GM21367 (cell line): ENCODE measurements around the gene TRPC4.

Experiments
- ATAC-seq: cut with Tn5 transposase; IDR thresholded peaks from one replicate; pipeline ENCODE4 v1.9.1; 2021; ENCODE audit not compliant: unreplicated experiment

The TRPC4 gene

DNA sequence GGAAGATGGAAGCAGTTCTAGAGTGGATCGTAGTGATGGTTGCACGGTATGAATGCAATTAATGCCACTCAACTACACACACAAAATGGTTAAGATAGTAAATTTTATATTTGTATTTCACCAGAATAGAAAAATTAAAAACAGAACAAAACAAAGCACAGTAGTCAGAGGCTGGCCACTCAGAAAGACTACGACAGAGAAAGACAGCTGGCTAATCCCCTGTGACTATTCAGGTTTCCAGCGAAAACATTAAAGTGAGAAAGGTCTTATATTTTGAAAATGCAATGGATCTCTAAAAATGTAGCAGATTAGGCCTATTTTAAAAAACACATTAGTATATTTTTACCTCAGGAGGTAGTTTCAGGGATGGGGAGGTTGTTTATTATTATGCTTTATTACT, 139.7 kb downstream of the TRPC4 start:
- ATAC-seq: no peak

DNA sequence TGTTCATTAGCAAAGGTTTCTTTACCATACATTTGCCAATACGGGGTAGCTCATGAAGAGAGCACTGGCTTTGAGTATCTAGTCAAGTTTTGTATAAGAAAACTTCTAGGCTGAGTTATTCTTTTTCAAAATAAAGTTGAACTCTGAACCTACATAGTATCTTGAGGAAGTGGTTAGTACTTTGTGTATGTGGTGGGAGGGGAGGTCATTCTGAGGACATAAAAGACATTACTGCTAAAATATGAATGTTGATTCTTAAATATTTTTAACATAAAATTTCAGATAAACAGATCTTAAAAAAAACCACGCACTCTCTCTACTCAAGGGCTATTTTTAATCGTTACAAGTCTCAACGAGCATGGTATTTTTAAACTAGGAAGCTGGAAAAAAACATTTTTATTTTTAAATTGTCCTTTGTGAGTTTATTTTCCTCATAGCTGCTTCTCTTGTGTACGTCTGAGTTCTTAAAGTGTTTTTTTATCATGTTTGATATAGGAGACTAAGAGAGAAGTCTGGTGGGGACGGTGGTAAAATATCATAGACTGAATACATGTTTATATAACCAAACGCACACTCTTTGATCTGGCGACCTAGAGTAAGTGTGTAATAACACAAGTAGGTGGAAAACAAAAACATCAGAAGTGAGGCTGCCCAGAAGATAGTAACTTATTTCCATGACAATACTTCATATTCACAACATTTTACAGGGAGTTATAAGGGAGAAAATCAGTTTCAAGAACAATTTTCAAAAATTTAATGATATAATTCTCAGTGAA, 153.0 kb downstream of the TRPC4 start:
- no peak for ATAC-seq

GRCh38 chr13:37715606-37716015, 154.0 kb downstream of the TRPC4 start:
- ATAC-seq: no peak

GRCh38 chr13:37709318-37709717, 160.3 kb downstream of the TRPC4 start:
- no peak for ATAC-seq

GRCh38 chr13:37707739-37708500, 161.7 kb downstream of the TRPC4 start:
- no peak for ATAC-seq

DNA sequence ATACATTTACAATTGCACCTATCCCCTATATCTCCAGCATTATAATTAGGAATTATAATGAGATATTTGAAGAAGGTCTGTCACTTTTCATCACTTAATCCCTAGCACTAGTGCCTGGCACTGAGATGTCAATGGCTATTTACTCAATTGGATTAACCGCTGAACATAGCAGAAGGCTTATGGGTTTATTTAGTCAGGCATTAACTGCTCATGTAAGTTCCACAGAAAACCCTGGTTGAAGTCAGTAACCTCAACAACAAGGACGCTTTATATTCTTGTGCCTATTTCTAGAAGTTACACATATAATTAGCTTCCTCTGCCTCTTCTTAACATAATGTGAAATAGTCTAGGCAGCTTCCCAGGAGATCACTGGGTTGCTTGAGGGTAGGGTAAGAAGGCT, 163.5 kb downstream of the TRPC4 start:
- ATAC-seq: no peak

DNA sequence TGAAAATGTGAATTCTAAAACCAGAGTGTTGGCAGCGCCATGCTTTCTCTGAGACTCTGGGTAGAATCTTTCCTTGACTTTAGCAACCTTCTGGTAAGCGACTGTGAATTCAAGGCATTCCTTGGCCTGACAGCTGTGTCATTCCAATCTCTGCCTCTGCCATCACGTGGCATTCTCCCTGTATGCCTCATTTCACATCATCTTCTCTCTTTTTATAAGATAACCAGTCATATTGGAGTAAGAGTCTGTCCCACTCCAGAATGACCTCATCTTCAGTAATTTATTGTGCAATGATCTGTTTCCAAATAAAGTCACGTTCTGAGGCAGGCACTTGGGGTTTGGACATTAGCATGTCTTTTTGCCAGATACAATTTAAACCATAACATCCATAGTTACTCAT, 167.6 kb downstream of the TRPC4 start:
- no peak for ATAC-seq

DNA sequence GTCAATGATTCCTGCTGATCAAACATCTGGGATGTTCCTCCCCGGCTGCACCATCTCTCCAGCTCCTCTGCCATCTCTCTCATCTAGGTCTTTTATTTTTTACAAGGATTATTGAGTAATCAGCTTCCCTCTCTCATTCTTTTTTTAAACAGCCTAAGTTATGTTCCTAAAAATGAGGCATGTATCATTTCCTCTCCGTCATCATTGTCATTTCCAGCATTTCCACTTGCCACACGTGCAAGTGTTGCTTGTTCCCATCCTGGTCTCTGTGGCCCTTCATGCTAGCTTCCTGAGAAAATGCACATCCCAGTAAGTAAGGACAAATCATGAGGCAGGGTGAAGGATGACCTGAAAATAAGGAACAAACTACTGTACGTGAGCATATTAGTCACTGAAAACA, 168.3 kb downstream of the TRPC4 start:
- no peak for ATAC-seq

DNA sequence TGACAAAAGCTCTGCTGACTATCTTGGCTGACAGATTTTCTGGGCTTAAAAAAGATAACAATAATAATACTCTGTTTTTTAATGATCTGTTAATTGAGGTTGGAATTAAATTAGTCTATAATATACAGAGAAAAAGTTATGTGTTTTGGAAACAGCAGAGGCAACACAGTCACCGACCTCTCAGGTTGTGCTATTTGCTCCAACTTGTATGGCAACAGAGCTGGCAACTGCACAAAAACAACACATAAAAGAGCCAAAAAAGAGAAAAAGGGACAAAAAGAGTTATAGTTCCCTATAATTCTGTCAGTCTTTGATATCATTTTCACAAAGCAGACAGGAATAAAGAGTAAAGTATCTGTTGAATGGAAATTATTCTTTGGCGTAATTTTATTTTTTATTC, 168.7 kb downstream of the TRPC4 start:
- no peak for ATAC-seq

DNA sequence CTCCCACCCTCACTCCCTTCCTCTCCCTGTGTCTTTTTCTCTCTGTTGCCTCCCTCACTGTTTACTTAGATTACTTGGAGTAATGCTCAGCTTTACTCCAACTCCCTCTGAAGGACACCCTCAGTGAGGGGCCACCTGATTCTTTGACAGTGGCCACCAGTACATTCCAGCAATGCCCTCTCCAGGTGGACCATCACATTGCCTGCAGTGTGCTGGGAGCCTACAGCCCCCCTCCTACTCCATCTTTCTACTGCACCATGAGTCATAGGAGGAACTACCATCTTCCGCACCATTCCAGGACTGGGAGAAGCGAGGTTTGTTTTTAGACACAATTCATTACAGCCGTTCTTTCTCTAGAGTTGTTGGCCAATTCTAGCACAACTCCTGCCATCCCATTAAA, 174.4 kb downstream of the TRPC4 start:
- no peak for ATAC-seq

DNA sequence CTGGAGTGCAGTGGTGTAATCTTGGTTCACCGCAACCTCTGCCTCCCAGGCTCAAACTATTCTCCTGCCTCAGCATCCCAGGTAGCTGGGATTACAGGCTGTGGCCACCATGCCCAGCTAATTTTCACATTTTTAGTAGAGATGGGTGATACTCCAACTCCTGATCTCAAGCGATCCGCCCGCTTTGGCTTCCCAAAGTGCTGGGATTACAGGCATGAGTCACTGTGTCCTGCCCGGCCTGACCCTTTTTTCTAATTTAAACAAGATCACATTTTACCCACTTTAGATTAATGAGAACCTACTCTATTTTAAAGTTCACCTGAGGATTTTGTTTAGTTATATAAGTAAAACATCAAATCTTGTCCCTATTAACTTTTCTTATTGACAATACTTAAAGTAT, 179.2 kb downstream of the TRPC4 start:
- ATAC-seq: no peak

GRCh38 chr13:37686501-37686900, 183.1 kb downstream of the TRPC4 start:
- no peak for ATAC-seq

- ATAC-seq: no peak
Measured at GRCh38 chr13:37685206-37685605, 184.4 kb downstream of the TRPC4 start.

GRCh38 chr13:37682496-37682895, 187.1 kb downstream of the TRPC4 start:
- no peak for ATAC-seq

- no peak for ATAC-seq
Measured at GRCh38 chr13:37681281-37682032, 188.1 kb downstream of the TRPC4 start.

DNA sequence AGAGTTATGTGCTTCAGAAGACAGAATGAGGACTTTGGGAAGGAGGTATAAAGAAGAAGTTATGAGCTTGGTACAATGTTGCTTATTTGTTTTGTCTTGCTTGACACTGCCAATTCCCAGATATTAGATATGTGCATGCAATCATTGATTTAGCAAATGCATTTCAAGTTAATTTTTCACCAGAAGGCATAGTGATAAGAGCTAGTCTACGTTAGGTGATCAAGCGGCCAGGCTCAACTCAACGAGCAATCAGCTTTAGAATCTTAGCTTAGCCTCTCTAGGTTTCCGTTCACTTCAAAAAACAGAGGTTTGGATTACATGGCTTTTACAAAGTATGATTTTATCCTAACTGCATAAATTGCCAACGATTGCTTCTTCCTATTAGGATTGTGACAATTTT, 189.4 kb downstream of the TRPC4 start:
- ATAC-seq: no peak

GRCh38 chr13:37679043-37679442, 190.5 kb downstream of the TRPC4 start:
- ATAC-seq: no peak

- no peak for ATAC-seq
Measured at GRCh38 chr13:37669845-37670244, 199.7 kb downstream of the TRPC4 start.

- no peak for ATAC-seq
Measured at GRCh38 chr13:37667702-37668101, 201.9 kb downstream of the TRPC4 start.

DNA sequence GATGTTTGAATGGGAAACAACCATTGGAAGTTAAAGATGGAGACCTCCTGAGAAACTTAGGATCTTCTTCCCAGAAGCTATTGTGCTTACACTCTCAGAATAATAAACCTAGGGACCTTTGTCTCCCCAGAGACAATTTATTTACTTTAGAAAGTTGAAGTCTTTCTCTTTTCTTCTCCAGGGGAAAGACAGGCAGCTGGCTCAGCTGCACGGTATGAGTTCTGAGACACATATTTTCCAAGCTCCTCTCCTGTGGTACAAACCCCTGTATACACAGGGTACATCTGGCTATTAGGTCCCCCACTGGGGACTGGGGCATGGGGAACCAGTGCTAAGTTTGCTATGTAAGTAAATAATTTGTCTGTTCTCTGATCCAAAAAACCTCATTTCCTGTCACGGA, 203.5 kb downstream of the TRPC4 start:
- no peak for ATAC-seq

DNA sequence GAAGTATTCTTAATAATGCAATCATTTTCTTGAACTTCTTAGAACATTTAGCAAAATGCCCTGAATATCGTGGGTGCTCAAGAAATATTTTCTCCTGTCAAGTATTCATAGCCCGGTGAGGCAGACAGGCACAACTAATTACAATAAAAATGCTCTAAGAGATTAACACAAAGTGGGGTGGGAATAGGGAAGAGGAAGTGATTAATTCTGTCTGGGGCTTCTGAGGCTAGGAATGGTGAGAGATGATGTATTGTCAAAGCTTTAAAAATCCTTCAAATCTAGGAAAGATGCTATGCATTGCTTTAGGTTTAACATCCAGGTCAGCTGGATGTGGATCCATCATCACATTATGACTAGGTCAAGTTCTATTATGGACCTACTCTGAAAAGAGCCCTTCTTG, 204.2 kb downstream of the TRPC4 start:
- no peak for ATAC-seq

GRCh38 chr13:37663724-37664123, 205.8 kb downstream of the TRPC4 start:
- no peak for ATAC-seq
